Skeletal muscle tissue (tissue), 4 donors: ENCODE results near the gene ARL6IP4. TPM values are rescaled to one million over a fixed set of nuclear protein-coding genes. Genes with fewer than 3 reads are reported as not detected.
A peak's percentile ranks its signal among the peaks of the same experiment; 100 is the strongest.

Source experiments
- H3K27ac ChIP-seq: one replicate; pipeline ENCODE4 v1.7.0; 2013; ENCODE audit warnings: mild to moderate bottlenecking, low read depth, low read length, inconsistent platforms
- H3K27me3 ChIP-seq, 3 donors: one replicate each; pipeline ENCODE4 v1.7.0; 2013; ENCODE audit warnings: low read length in 3 of 3; ENCODE audit not compliant: control insufficient read depth in 3 of 3, insufficient read depth in 3 of 3
- H3K36me3 ChIP-seq, 3 donors: one replicate each; pipeline ENCODE4 v1.7.0; 2013; ENCODE audit warnings: low read length in 3 of 3; ENCODE audit not compliant: control insufficient read depth in 3 of 3, insufficient read depth in 3 of 3
- H3K4me1 ChIP-seq, 3 donors: one replicate each; pipeline ENCODE4 v1.7.0; 2013; ENCODE audit warnings: low read length in 3 of 3, mild to moderate bottlenecking in 3 of 3; ENCODE audit not compliant: control insufficient read depth in 3 of 3, insufficient read depth in 3 of 3
- H3K4me3 ChIP-seq, 3 donors: one replicate each; pipeline ENCODE4 v1.7.0; 2013; ENCODE audit warnings: low read length in 3 of 3
- H3K9ac ChIP-seq, 3 donors: one replicate each; pipeline ENCODE4 v1.7.0; 2013; ENCODE audit warnings: low read length in 3 of 3, mild to moderate bottlenecking in 3 of 3, moderate library complexity in 2 of 3, low read depth in 1 of 3
- H3K9me3 ChIP-seq, 3 donors: one replicate each; pipeline ENCODE4 v1.7.0; 2013; ENCODE audit warnings: low read length in 3 of 3; ENCODE audit not compliant: control insufficient read depth in 3 of 3
- total RNA-seq: library from RNA; depleted of rRNA; stranded (reverse); fragments of >200 nt; gene quantifications from one replicate; pipeline ENCODE4 v1.2.3, GENCODE V29; 2014
- donor health status: Osteomylitis.

The ARL6IP4 gene
- total RNA-seq, 1 donor from 2014 or later = 93.4 TPM

DNA sequence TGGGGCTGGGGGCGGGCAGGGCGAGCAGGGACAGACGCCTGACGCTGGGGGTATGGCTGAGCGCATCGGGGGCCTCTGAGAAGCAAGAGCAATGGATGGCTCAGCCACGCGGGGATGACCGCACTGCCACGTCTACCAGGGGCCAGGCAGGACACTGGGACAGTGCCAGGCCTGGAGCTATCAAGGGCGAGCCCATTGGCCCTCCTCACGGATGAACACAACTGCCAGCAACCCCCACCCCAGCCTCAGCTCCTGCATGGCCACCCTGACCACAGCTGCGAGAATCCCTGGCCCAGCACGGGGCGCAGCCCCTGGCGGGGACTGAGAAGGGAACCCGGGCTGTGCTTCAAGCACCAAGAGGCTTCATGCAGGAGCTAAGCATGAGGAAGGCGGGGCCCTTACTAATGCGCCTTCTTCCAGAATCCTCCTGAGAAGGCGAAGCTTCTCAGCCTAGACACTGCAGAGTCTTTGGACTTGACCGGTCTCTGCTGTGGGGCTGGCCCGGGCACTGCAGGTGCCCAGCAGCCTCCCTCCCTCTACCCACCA lies 9.5 kb downstream of the ARL6IP4 start:
- Histone ChIP-seq H3K27ac (no peak overlapping the region), H3K4me3 (no peak overlapping the region), H3K4me1 (peaks cover 8 to 16% (median 14%) of the 10 kb centered on the region in 3 donors), H3K9ac (no peak overlapping the region), H3K36me3 (peaks cover 23 to 27% (median 25%) of the 10 kb centered on the region in 3 donors), H3K27me3 (no peaks in the 10 kb centered on the region), H3K9me3 (no peaks in the 10 kb centered on the region)

DNA sequence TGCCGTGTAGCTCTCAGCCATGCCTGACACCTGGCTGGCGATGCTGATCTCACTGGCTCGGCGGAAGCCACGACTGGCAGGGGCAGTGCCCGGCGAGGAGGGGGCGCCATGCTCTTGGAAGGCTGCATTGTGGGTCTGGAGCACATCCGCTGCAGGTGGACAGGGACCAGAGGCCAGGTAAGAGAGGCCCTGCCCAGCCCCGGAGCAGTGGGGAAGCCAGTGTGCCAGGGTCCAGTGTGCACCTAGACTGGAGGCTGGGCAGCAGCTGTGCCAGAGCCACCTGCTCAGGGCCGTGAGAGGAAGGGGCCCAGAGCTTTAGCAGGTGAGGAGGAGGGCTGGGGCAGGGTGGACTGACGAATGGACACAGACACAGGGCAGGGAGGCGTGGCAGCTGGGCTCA lies 10.1 kb downstream of the ARL6IP4 start:
- Histone ChIP-seq H3K4me3 (no peak overlapping the region), H3K9ac (no peak overlapping the region), H3K4me1 (peaks cover 14 to 16% (median 15%) of the 10 kb centered on the region in 3 donors), H3K9me3 (no peaks in the 10 kb centered on the region), H3K27me3 (no peaks in the 10 kb centered on the region), H3K36me3 (peaks cover 23 to 25% (median 23%) of the 10 kb centered on the region in 3 donors), H3K27ac (no peak overlapping the region)

DNA sequence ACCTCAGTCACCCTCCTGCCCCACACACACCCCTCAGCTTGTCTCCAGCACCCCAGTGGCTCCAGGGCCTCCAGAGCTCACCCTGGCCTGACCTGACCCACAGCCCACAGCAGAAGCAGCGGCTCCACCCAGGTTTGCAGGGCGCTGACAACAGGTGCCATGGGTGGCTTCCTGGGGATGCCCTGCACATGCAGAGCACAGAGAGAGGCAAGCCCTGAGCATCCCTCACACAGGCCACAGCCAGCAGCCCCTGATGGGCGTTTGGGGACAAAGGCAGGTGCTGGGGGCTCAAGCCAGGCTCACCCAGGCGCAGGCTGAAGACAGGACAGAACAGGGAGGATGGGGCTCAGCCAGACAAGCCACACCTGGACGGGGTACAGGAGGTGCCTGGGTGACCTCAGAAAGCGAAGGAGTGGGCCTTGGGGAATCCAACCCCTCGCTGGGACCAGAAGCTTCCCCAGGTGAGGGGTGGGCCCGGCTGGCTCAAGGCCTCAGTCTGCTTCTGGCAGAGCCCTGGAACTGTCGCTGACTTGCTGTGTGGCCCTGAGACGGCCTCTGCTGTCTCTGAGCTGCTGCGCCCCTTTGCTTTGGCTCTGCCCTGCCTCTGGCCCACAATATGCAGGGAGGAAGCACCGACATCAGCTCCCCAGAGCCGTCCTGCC lies 10.6 kb downstream of the ARL6IP4 start:
- no peaks in the 10 kb centered on the region for H3K9me3 ChIP-seq
- peaks cover 20 to 25% (median 23%) of the 10 kb centered on the region in 3 donors for H3K36me3 ChIP-seq
- no peaks in the 10 kb centered on the region for H3K27me3 ChIP-seq
- no peak overlapping the region for H3K27ac ChIP-seq
- H3K9ac ChIP-seq = no peak overlapping the region
- no peak overlapping the region for H3K4me3 ChIP-seq
- H3K4me1 ChIP-seq = peaks cover 19 to 21% (median 20%) of the 10 kb centered on the region in 3 donors

DNA sequence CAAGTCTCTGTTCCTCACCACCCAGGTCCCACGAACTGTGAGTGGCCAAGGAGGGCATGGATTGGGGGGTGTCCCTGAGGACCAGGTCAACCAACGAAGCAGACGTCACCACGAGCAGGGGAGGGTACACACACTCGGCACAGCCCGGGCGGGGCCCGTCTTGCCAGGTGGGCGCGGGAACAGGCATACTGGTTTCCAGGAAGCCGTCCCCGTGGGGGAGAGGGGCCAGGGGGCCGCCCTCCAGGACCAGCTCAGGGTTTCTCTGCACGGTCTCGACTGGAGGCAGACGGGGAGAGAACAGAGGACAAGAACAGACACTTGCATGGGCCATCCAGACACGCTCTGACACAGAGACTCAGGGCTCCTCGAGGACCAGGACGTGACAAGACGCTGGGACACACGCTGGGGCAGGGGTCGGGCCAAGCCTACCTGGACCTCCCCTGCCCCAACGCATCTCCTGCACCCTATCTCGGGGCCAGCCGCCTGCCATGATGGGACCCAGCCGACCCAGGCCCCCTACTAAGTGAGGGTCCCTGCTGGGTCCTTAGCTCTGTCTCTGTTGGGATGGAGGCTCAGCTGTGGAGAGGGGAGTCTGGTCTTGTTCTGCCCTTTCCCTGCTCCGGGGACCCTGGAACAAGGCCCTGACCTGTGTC lies 11.3 kb downstream of the ARL6IP4 start:
- H3K27ac ChIP-seq = no peak overlapping the region
- no peak overlapping the region for H3K4me3 ChIP-seq
- peaks cover 17 to 22% (median 20%) of the 10 kb centered on the region in 3 donors for H3K36me3 ChIP-seq
- peaks cover 26 to 28% (median 27%) of the 10 kb centered on the region in 3 donors for H3K4me1 ChIP-seq
- H3K9ac ChIP-seq = no peak overlapping the region
- H3K27me3 ChIP-seq = no peaks in the 10 kb centered on the region
- no peaks in the 10 kb centered on the region for H3K9me3 ChIP-seq

DNA sequence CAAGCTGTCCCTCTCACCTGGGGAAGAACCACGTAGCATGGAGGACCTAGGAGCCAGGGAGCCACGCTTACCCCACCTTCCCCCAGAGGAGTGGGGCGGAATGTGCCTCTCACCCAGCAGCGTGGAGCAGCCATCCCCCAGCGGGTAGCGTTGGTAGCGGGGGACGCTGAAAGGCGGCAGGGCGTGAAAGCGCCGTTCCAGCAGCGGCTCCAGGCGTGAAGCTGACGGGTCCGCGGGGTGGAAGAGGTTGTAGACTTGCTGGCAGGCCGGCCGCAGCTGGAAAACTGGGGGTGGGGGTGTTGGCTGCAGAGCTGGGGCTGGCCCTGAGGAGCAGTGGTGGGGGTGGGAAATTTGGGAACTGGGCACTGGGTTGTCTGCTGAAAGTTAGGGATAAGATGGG lies 11.9 kb downstream of the ARL6IP4 start:
- no peaks in the 10 kb centered on the region for H3K9me3 ChIP-seq
- no peak overlapping the region for H3K27ac ChIP-seq
- H3K4me1 ChIP-seq = peaks cover 32 to 34% (median 33%) of the 10 kb centered on the region in 3 donors
- H3K27me3 ChIP-seq = no peaks in the 10 kb centered on the region
- H3K36me3 ChIP-seq = peaks cover 11 to 16% (median 14%) of the 10 kb centered on the region in 3 donors
- H3K9ac ChIP-seq = no peak overlapping the region
- no peak overlapping the region for H3K4me3 ChIP-seq

DNA sequence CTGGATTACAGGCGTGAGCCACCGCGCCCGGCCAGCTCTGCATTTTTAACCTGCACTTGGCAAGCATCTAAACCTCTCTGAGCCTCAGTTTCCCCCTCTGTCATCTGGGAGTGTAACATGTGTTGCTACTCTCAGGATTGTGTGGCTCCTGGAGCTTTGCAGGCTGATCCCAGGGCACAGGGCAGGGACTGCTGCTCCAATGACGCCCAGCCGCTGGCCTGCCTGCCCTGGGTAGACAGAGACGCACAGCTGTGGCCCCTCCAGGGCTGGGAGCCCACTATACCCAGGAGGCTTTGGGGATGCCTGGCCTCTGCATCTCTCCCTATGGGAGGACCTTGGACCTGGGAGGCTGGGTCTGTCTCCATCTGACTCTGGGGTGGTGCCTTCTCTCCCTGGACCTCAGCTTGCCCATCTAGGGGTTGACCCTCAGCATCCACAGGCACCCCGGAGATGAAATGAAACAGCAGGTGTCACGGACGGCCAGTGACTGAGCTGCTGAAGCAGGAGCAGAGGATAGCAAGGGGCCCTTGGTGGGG lies 13.7 kb downstream of the ARL6IP4 start:
- Histone ChIP-seq H3K27me3 (no peaks in the 10 kb centered on the region), H3K9me3 (no peaks in the 10 kb centered on the region), H3K9ac (peak overlapping the region in 1 of 3 donors; percentile 25), H3K4me3 (no peak overlapping the region), H3K4me1 (peaks cover 49 to 52% (median 52%) of the 10 kb centered on the region in 3 donors), H3K36me3 (peaks cover 2 to 3% (median 3%) of the 10 kb centered on the region in 3 donors), H3K27ac (no peak overlapping the region)

DNA sequence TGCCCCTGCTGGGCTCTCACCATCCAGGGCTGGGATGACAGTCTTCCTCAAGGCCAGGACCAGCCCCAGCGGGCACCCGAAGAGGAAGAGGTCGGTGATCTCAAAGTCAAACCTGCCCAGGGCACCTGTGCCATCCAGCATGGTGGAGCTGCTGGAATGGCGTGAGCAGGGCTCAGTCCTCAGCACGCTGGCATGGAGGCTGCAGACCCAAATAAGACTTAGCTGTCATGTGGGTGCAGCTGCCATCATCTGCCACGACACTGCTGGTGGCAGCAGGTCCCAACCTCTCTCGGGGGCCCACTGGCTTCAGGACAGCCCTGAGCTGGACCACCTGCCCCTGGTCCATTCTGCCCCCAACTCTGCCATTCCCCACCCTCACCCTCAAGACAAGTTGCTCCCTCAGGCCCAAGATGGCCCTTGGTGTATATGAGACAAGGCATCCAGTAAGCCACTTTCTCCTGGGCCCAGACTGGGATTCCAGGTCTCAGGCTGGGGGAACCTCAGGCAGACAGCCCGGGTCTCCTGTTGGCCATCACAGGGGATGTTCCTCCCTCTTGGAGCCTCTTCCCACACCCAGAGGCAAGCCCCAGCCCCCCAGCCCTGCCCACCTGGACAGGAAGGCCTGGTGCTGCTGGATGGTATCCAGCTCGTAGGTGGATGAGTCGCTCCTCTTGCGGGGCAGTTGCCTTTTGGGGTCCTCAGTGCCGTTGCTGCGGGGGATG lies 14.5 kb downstream of the ARL6IP4 start:
- Histone ChIP-seq H3K27ac (peak overlapping the region; percentile 40), H3K9me3 (no peaks in the 10 kb centered on the region), H3K9ac (peak overlapping the region; percentile 20 to 60 (median 23)), H3K36me3 (peaks cover 3 to 4% (median 3%) of the 10 kb centered on the region in 3 donors), H3K4me1 (peaks cover 56 to 59% (median 59%) of the 10 kb centered on the region in 3 donors), H3K4me3 (peak overlapping the region; percentile 31 to 50 (median 35)), H3K27me3 (no peaks in the 10 kb centered on the region)

DNA sequence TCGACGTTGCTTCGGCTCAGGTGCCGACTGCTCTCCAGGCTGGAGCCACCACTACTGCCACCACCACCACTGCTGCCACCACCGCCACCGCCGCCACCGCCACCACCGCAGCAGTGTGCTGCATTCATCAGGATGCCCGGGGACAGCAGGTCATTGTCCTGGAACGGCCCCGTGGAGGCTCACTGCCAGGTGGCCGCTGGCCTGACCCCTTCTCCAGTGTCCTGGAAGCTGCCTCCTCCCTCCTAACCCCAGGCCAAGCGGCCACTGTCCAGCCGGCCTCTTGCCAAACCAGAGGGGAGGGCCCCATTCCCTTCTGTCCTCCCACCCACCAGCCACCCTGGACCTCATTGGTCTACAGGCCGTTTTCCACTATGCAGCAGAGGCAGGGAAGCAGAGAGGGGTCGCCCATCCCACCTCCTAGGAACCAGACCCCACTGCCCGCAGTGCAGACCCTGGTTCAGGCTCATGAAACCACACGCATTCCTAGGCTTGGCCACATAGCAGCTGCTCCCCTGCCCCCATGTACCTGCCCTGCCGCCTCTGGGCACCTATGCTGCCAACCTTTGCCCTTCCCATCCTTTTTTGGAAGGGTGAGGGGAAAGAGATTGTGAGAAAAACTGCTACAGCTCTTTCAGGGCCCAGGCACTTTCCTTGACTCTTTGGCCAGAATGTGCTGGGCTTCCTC lies 15.2 kb downstream of the ARL6IP4 start:
- Histone ChIP-seq H3K27ac (peak overlapping the region; percentile 75), H3K4me1 (peaks cover 57 to 67% (median 61%) of the 10 kb centered on the region in 3 donors), H3K9ac (peak overlapping the region; percentile 53 to 72 (median 72)), H3K9me3 (no peaks in the 10 kb centered on the region), H3K27me3 (no peaks in the 10 kb centered on the region), H3K36me3 (peaks cover 0 to 9% (median 3%) of the 10 kb centered on the region in 3 donors), H3K4me3 (peak overlapping the region; percentile 31 to 50 (median 35))

DNA sequence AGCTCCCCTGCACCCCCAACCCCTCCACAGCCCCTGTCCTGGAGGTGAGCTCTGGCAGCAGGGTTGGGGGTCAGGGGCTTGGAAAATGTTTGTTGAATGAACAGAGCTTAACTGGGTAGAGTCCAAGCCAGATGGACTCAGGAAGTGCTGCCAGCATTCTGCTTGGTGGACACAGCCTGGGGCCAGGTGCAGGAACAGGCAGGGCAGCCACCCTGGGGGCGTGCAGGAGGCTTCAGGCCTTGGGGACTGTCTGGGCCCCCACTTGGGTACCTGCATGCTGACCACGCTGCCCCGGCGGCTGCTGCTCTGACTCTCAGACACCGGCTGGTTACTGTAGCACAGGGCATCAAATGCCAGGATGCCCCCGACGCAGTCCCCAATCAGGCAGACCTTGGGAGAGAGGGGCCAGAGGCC lies 15.7 kb downstream of the ARL6IP4 start:
- Histone ChIP-seq H3K9me3 (no peaks in the 10 kb centered on the region), H3K27ac (peak overlapping the region; percentile 75), H3K27me3 (no peaks in the 10 kb centered on the region), H3K4me1 (peaks cover 57 to 67% (median 61%) of the 10 kb centered on the region in 3 donors), H3K9ac (peak overlapping the region in 2 of 3 donors; percentile 25 to 72), H3K4me3 (no peak overlapping the region), H3K36me3 (peaks cover 0 to 12% (median 3%) of the 10 kb centered on the region in 3 donors)
